GM12878 (cell line): Measurements from ENCODE around the gene NT5E. TPM values are rescaled to one million over a fixed set of nuclear protein-coding genes. Genes with fewer than 3 reads are reported as not detected.
A peak's percentile ranks its signal among the peaks of the same experiment; 100 is the strongest.

Experiments used
- ATAC-seq: fragments of 200-7000 bp; cut with Tn5 transposase; 3 replicates; pipeline ENCODE4 v1.9.1; 2020; ENCODE audit warnings: mild to moderate bottlenecking, moderate library complexity
- BruUV-seq: library from RNA; stranded (reverse); fragments of 400-500 nt; replicated peaks from 2 replicates; lab custom pipeline; 2021; lab: Mats Ljungman, UMichigan
- CTCF ChIA-PET: fragments of 300-600 bp; sonication (Branson Sonifier 250); formaldehyde crosslinking; extraction: SDS; loops from one replicate; lab custom pipeline; 2021; ENCODE audit warnings: inconsistent platforms; lab: Yijun Ruan, JAX
- POLR2A ChIA-PET: fragments of 350-600 bp; formaldehyde crosslinking; extraction: SDS; loops from one replicate; lab custom pipeline; 2021; ENCODE audit warnings: inconsistent platforms; lab: Charles Lee
- RAD21 ChIA-PET: fragments of 300-600 bp; sonication (Branson Sonifier 250); formaldehyde crosslinking; loops from one replicate; lab custom pipeline; 2023; ENCODE audit warnings: antibody characterized with exemption; ENCODE audit not compliant: unreplicated experiment; lab: Charles Lee
- SMC1A ChIA-PET: fragments of 300-600 bp; sonication (Branson Sonifier 250); formaldehyde crosslinking; loops from one replicate; lab custom pipeline; 2023; ENCODE audit not compliant: unreplicated experiment, uncharacterized antibody; lab: Charles Lee
- DNase-seq: peaks from one replicate; pipeline ENCODE4 v3.0.0-alpha.2; 2011; ENCODE audit warnings: low read depth, low spot score
- FAIRE-seq: peaks from 3 replicates; lab custom pipeline; 2011; peaks lifted over from hg19 to GRCh38; lab: Jason Lieb, UNC
- H2AFZ ChIP-seq: 2 replicates; pipeline ENCODE4 v1.6.0; 2011; ENCODE audit warnings: low read depth, low read length, control low read depth; ENCODE audit not compliant: control insufficient read depth
- H3K27ac ChIP-seq: 2 replicates; pipeline ENCODE4 v1.5.1; 2011; ENCODE audit warnings: control low read depth; ENCODE audit not compliant: control insufficient read depth, insufficient read depth
- H3K27me3 ChIP-seq, 2 experiments: replicated peaks in 1 of 2; 2 replicates each; pipeline versions ENCODE4 v1.6.0 to v1.6.1; 2011; ENCODE audit warnings: low read length in 1 of 2; ENCODE audit not compliant: control insufficient read depth in 2 of 2, insufficient read depth in 2 of 2
- H3K36me3 ChIP-seq, 2 experiments: 2 replicates each; pipeline ENCODE4 v1.5.1; 2011; ENCODE audit warnings: low read length in 1 of 2; ENCODE audit not compliant: control insufficient read depth in 2 of 2, insufficient read depth in 2 of 2
- H3K4me1 ChIP-seq: 2 replicates; pipeline ENCODE4 v1.6.1; 2011; ENCODE audit warnings: mild to moderate bottlenecking, low read length, moderate library complexity, mixed read lengths; ENCODE audit not compliant: control insufficient read depth, insufficient read depth
- H3K4me2 ChIP-seq: 2 replicates; pipeline ENCODE4 v1.6.0; 2011; ENCODE audit warnings: control low read depth; ENCODE audit not compliant: control insufficient read depth, insufficient read depth
- H3K4me3 ChIP-seq: fragments of 200-600 bp; sonication (generic); 2 replicates; pipeline ENCODE4 v1.5.1; 2016
- H3K79me2 ChIP-seq: 2 replicates; pipeline ENCODE4 v1.6.0; 2011; ENCODE audit warnings: low read length; ENCODE audit not compliant: control insufficient read depth, insufficient read depth
- H3K9ac ChIP-seq: 2 replicates; pipeline ENCODE4 v1.8.0; 2011; ENCODE audit warnings: low read length, control low read depth, mixed read lengths; ENCODE audit not compliant: control insufficient read depth, insufficient read depth
- H3K9me3 ChIP-seq: replicated peaks from 3 replicates; pipeline ENCODE4 v1.5.1; 2011; ENCODE audit warnings: mild to moderate bottlenecking, low read length; ENCODE audit not compliant: control insufficient read depth, insufficient read depth
- H4K20me1 ChIP-seq: 2 replicates; pipeline ENCODE4 v1.6.0; 2011; ENCODE audit not compliant: control insufficient read depth, insufficient read depth
- BCL11A ChIP-seq: IDR thresholded peaks from 2 replicates; pipeline ENCODE4 v1.6.1; 2011; ENCODE audit warnings: low read depth, low read length
- CBX5 ChIP-seq: sonication (generic); IDR thresholded peaks from 2 replicates; pipeline ENCODE4 v1.6.1; 2016; ENCODE audit warnings: low read depth, moderate library complexity, mild to moderate bottlenecking, inconsistent platforms
- CHD1 ChIP-seq: IDR thresholded peaks from 2 replicates; pipeline ENCODE4 v1.6.1; 2012; ENCODE audit warnings: low read depth, low read length, improper control_type of control experiment
- JUNB ChIP-seq: IDR thresholded peaks from 2 replicates; pipeline ENCODE4 v1.6.1; 2016; ENCODE audit warnings: antibody characterized with exemption, mild to moderate bottlenecking
- KDM1A ChIP-seq: fragments of 200-600 bp; sonication (generic); IDR thresholded peaks from 2 replicates; pipeline ENCODE4 v1.6.1; 2016; ENCODE audit warnings: borderline replicate concordance
- KLF5 ChIP-seq: fragments of 450-650 bp; IDR thresholded peaks from 2 replicates; pipeline ENCODE4 v1.6.1; 2014; ENCODE audit warnings: mild to moderate bottlenecking; ENCODE audit not compliant: partially characterized antibody
- MTA2 ChIP-seq: fragments of 450-650 bp; IDR thresholded peaks from 2 replicates; pipeline ENCODE4 v1.6.1; 2016; ENCODE audit warnings: low read depth, mild to moderate bottlenecking, moderate library complexity
- NBN ChIP-seq: fragments of 450-650 bp; IDR thresholded peaks from 2 replicates; pipeline ENCODE4 v1.6.1; 2016
- NFYB ChIP-seq: IDR thresholded peaks from 2 replicates; pipeline ENCODE4 v1.6.1; 2011; ENCODE audit warnings: low read depth, mild to moderate bottlenecking, low read length, improper control_type of control experiment, moderate library complexity; ENCODE audit not compliant: insufficient read depth
- RCOR1 ChIP-seq: conservative IDR thresholded peaks from 2 replicates; pipeline ENCODE4 v1.6.1; 2012; ENCODE audit warnings: low read depth, low read length, improper control_type of control experiment
- RUNX3 ChIP-seq: IDR thresholded peaks from 2 replicates; pipeline ENCODE4 v1.6.1; 2012; ENCODE audit warnings: low read length, inconsistent platforms
- STAT1 ChIP-seq: fragments of 450-650 bp; conservative IDR thresholded peaks from 2 replicates; pipeline ENCODE4 v1.6.1; 2014; ENCODE audit warnings: antibody characterized with exemption, mild to moderate bottlenecking
- WGBS: methylation state at CpG from one replicate; pipeline ENCODE4 v1.1.6; 2016; ENCODE audit warnings: low lambda C conversion rate; ENCODE audit not compliant: insufficient replicate concordance, insufficient coverage; ENCODE audit errors: missing lambda C conversion rate; 5-methylcytosine and 5-hydroxymethylcytosine counted together
- in situ Hi-C: fragments of 300-500 bp; cut with MboI; formaldehyde crosslinking; loops from 9 replicates; pipeline ENCODE4 v1.14.3; 2018; ENCODE audit warnings: mixed read lengths
- intact Hi-C: fragments of 100-400 bp; cut with micrococcal nuclease; formaldehyde crosslinking; loops from one replicate; pipeline ENCODE4 v1.14.2; 2022; ENCODE audit not compliant: unreplicated experiment
- polyA plus RNA-seq, 11 experiments: library from polyadenylated mRNA; depleted of rRNA in 4 of 11; unstranded in 6 of 11; stranded (reverse) in 5 of 11; fragments of >200 nt; fragmentation: Nextera tagmentation in 4 of 11; fragmentation: Illumina TruSeq in 1 of 11; extraction: Ambion mirVana in 4 of 11; extraction: Trizol in 1 of 11; gene quantifications; 1 replicate in 1 of 11; 2 replicates in 10 of 11; pipeline versions ENCODE4 v1.2.1 to v1.2.3, GENCODE V29; 2011 to 2016; ENCODE audit warnings: inconsistent platforms in 2 of 11, missing spikeins in 2 of 11, low read depth in 1 of 11
- total RNA-seq, 4 experiments: library from RNA; depleted of rRNA in 3 of 4; stranded (reverse); fragments of >200 nt in 3 of 4; fragmentation: Illumina TruSeq in 1 of 4; extraction: Trizol in 1 of 4; gene quantifications; 2 replicates each; pipeline versions ENCODE4 v1.2.1 to v1.2.3, GENCODE V29; 2013 to 2021
- TF ChIP-seq, protein P1 (sequence below): fragments of 450-650 bp; IDR thresholded peaks from 2 replicates; pipeline ENCODE4 v1.6.1; 2017; ENCODE audit warnings: mild to moderate bottlenecking
- TF ChIP-seq, protein P2 (sequence below): fragments of 450-650 bp; IDR thresholded peaks from 2 replicates; pipeline ENCODE4 v1.6.1; 2017; ENCODE audit warnings: mild to moderate bottlenecking, low read depth, inconsistent platforms; ENCODE audit not compliant: poor library complexity, severe bottlenecking

NT5E gene
- total and polyA plus RNA-seq, 10 of the 15 experiments (the other 5 are each of a cell fraction or from before 2014, with no cell fraction given) = 1.9 to 9.7 (median 7.3) TPM

DNA sequence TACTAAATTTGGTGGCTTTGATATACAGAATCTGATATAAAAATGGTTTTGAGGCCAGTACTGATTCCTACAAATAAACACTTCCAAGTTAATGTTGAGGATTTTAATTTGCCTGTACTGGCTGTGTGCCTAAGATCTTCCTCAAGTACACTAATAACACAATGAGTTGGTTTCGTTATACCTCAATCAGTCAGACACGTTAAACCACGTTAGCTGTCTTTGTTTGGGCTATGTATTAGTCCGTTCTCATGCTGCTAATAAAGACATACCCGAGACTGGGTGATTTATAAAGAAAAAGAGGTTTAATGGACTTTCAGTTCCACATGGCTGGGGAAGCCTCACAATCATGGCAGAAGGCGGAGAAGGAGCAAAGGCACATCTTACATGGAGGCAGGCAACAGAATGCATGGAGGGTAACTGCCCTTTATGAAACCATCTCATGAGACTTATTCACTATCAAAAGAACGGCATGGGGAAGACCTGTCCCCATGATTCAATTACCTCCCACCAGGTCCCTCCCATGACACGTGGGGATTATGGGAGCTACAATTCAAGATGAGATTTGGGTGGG lies 46.2 kb downstream of the NT5E start:
- CTCF ChIA-PET = interaction anchor here (1.4 to 9.2 kb wide), 2 partner anchors 14 to 30 kb away, joined by 4 to 73 read pairs; no protein-coding TSS in a partner anchor
- Histone ChIP-seq H3K27me3 (no peaks in the 10 kb centered on the region), H4K20me1 (no peaks in the 10 kb centered on the region), H2AFZ (no peak overlapping the region), H3K4me3 (no peak overlapping the region), H3K36me3 (no peaks in the 10 kb centered on the region), H3K4me2 (no peak overlapping the region), H3K27ac (no peak overlapping the region), H3K9me3 (peaks cover 9% of the 10 kb centered on the region; the same call in 2 of the 3 replicates)
- POLR2A ChIA-PET = no interaction called here
- FAIRE-seq (no peak), DNase-seq (no peak), ATAC-seq (peak; percentile 65)
- BruUV-seq = no TSS peak
- in situ Hi-C loops (no loop called here), intact Hi-C loops (no loop called here)
- RAD21 ChIA-PET = no interaction called here
- SMC1A ChIA-PET = interaction anchor here (0.7 to 6.5 kb wide), 6 partner anchors 13 to 141 kb away, joined by 3 to 59 read pairs (median 4); no protein-coding TSS in a partner anchor
- 44% methylated on average over 8 of the region's 8 CpGs for WGBS
- TF ChIP-seq RUNX3 (0 out of 2 replicates have a peak, but pooled peaks have one; percentile 17), RCOR1 (no peak), KDM1A (no peak), NFYB (no peak), KLF5 (peak; percentile 38), BCL11A (no peak), CHD1 (no peak), STAT1 (no peak), JUNB (peak; percentile 45), CBX5 (peak; percentile 96), NBN (no peak), MTA2 (peak; percentile 33)
- TF ChIP-seq, protein P1, sequence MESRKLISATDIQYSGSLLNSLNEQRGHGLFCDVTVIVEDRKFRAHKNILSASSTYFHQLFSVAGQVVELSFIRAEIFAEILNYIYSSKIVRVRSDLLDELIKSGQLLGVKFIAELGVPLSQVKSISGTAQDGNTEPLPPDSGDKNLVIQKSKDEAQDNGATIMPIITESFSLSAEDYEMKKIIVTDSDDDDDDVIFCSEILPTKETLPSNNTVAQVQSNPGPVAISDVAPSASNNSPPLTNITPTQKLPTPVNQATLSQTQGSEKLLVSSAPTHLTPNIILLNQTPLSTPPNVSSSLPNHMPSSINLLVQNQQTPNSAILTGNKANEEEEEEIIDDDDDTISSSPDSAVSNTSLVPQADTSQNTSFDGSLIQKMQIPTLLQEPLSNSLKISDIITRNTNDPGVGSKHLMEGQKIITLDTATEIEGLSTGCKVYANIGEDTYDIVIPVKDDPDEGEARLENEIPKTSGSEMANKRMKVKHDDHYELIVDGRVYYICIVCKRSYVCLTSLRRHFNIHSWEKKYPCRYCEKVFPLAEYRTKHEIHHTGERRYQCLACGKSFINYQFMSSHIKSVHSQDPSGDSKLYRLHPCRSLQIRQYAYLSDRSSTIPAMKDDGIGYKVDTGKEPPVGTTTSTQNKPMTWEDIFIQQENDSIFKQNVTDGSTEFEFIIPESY = peak; percentile 80; the same call in 1 of the 2 replicates
- TF ChIP-seq, protein P2, sequence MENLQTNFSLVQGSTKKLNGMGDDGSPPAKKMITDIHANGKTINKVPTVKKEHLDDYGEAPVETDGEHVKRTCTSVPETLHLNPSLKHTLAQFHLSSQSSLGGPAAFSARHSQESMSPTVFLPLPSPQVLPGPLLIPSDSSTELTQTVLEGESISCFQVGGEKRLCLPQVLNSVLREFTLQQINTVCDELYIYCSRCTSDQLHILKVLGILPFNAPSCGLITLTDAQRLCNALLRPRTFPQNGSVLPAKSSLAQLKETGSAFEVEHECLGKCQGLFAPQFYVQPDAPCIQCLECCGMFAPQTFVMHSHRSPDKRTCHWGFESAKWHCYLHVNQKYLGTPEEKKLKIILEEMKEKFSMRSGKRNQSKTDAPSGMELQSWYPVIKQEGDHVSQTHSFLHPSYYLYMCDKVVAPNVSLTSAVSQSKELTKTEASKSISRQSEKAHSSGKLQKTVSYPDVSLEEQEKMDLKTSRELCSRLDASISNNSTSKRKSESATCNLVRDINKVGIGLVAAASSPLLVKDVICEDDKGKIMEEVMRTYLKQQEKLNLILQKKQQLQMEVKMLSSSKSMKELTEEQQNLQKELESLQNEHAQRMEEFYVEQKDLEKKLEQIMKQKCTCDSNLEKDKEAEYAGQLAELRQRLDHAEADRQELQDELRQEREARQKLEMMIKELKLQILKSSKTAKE = peak; percentile 39
- TF ChIP-seq, all 136 proteins: peak for 7
- H3K79me2 ChIP-seq = no peaks in the 10 kb centered on the region
- H3K4me1 ChIP-seq = no peaks in the 10 kb centered on the region
- no peak overlapping the region for H3K9ac ChIP-seq
